NAMALWA (cell line): ENCODE measurements around the gene NTMT1.
"Not testable (repeated sequence)": the region's sequence is repeated elsewhere in the genome, so short reads cannot be mapped to it uniquely, and the experiment has no call there.

Experiments
- DNase-seq: peaks from one replicate; pipeline ENCODE4 v3.0.0-alpha.2; 2015; ENCODE audit warnings: low spot score

NTMT1 gene

GRCh38 chr9:129615407-129616285, 10.3 kb upstream of the NTMT1 start:
- no peak for DNase-seq

- peak; percentile 69 for DNase-seq
Measured at GRCh38 chr9:129617167-129617566, 8.8 kb upstream of the NTMT1 start.

GRCh38 chr9:129619787-129620668, 5.9 kb upstream of the NTMT1 start:
- DNase-seq = no peak

GRCh38 chr9:129620669-129621295, 5.2 kb upstream of the NTMT1 start, which contains the start of gene C9orf50:
TSS of gene C9orf50 (minus strand) at chr9:129621101. CDS start at chr9:129620574, 527 bp downstream.
- DNase-seq = no peak

- DNase-seq = no peak
Measured at GRCh38 chr9:129623331-129623730, 2.6 kb upstream of the NTMT1 start.

GRCh38 chr9:129624168-129624759, 1.7 kb upstream of the NTMT1 start:
- DNase-seq = peak; percentile 79

- peak; percentile 84 for DNase-seq
Measured at GRCh38 chr9:129624947-129625346, 1.0 kb upstream of the NTMT1 start.

- DNase-seq = peak; percentile 76
Measured at GRCh38 chr9:129626625-129627284, 792 bp downstream of the NTMT1 start.

- DNase-seq = no peak
Measured at GRCh38 chr9:129627556-129628440, 1.8 kb downstream of the NTMT1 start.

- DNase-seq = no peak
Measured at GRCh38 chr9:129628709-129629108, 2.7 kb downstream of the NTMT1 start.

GRCh38 chr9:129629251-129629820, 3.4 kb downstream of the NTMT1 start:
- no peak for DNase-seq

- no peak for DNase-seq
Measured at GRCh38 chr9:129630967-129631673, 5.2 kb downstream of the NTMT1 start.

GRCh38 chr9:129631674-129632129, 5.7 kb downstream of the NTMT1 start:
- no peak for DNase-seq

- no peak for DNase-seq
Measured at GRCh38 chr9:129632460-129632859, 6.5 kb downstream of the NTMT1 start.

GRCh38 chr9:129633207-129633606, 7.2 kb downstream of the NTMT1 start:
- no peak for DNase-seq

- no peak for DNase-seq
Measured at GRCh38 chr9:129633848-129634247, 7.9 kb downstream of the NTMT1 start.

GRCh38 chr9:129635099-129636065, 9.4 kb downstream of the NTMT1 start:
- no peak for DNase-seq

GRCh38 chr9:129636343-129636742, 10.4 kb downstream of the NTMT1 start:
- not testable (repeated sequence) for DNase-seq
